Esophagus muscularis mucosa (tissue), 4 donors: Measurements from ENCODE around the gene AKAP5. TPM values are rescaled to one million over a fixed set of nuclear protein-coding genes. Genes with fewer than 3 reads are reported as not detected.

Experiments used
- DNase-seq: peaks from one replicate; pipeline ENCODE4 v3.0.0-alpha.2; 2017; ENCODE audit errors: extremely low spot score
- H3K27ac ChIP-seq, 4 donors: fragments of 200-600 bp; sonication (generic); replicated peaks in 1 of 4; 1 replicate in 3 of 4; 2 replicates in 1 of 4; pipeline ENCODE4 v1.5.1; 2016 to 2019; ENCODE audit warnings: mild to moderate bottlenecking in 1 of 4
- H3K27me3 ChIP-seq, 4 donors: fragments of 200-600 bp; sonication (generic); one replicate each; pipeline versions ENCODE4 v1.5.1 to v1.6.0; 2016 to 2019
- H3K36me3 ChIP-seq, 4 donors: fragments of 200-600 bp; sonication (generic); one replicate each; pipeline ENCODE4 v1.5.1; 2016 to 2019
- H3K4me1 ChIP-seq, 4 donors: fragments of 200-600 bp; sonication (generic); one replicate each; pipeline ENCODE4 v1.5.1; 2016 to 2019
- H3K4me3 ChIP-seq, 4 donors: fragments of 200-600 bp; sonication (generic); 1 replicate in 2 of 4; 2 replicates in 2 of 4; pipeline ENCODE4 v1.5.1; 2016 to 2019; ENCODE audit warnings: mild to moderate bottlenecking in 4 of 4, moderate library complexity in 1 of 4
- H3K9me3 ChIP-seq, 4 donors: fragments of 200-600 bp; sonication (generic); 1 replicate in 3 of 4; 2 replicates in 1 of 4; pipeline ENCODE4 v1.5.1; 2016 to 2019
- CTCF ChIP-seq, 3 experiments: fragments of 200-600 bp in 2 of 3; fragments of 450-650 bp in 1 of 3; sonication (generic) in 2 of 3; IDR thresholded peaks; one replicate each; pipeline ENCODE4 v1.5.1; 2017 to 2019; ENCODE audit warnings: antibody characterized with exemption in 3 of 3, mild to moderate bottlenecking in 2 of 3, moderate library complexity in 1 of 3
- EP300 ChIP-seq: sonication (generic); formaldehyde crosslinking; IDR thresholded peaks from one replicate; pipeline ENCODE4 v1.6.1; 2017; ENCODE audit warnings: antibody characterized with exemption
- POLR2A ChIP-seq: fragments of 450-650 bp; IDR thresholded peaks from one replicate; pipeline ENCODE4 v1.6.1; 2017; ENCODE audit warnings: antibody characterized with exemption, moderate library complexity, mild to moderate bottlenecking, low read depth
- POLR2AphosphoS5 ChIP-seq, 2 donors: sonication (generic); formaldehyde crosslinking; IDR thresholded peaks; one replicate each; pipeline ENCODE4 v1.6.1; 2017; ENCODE audit warnings: antibody characterized with exemption in 2 of 2
- WGBS: methylation state at CpG from one replicate; pipeline ENCODE4 v1.1.5; 2018; 5-methylcytosine and 5-hydroxymethylcytosine counted together
- intact Hi-C: fragments of 100-400 bp; cut with DNase I; formaldehyde crosslinking; loops from one replicate; pipeline ENCODE4 v1.15.1; 2023
- total RNA-seq, 4 donors: library from RNA; depleted of rRNA; stranded (reverse); fragments of >200 nt; gene quantifications; one replicate each; pipeline versions ENCODE4 v1.1.0 to v1.2.1, GENCODE V29; 2016

AKAP5 gene
- total RNA-seq, 4 donors from 2014 or later: 0.45 to 2.1 (median 1.4) TPM

GRCh38 chr14:64478634-64479250 is 13.4 kb downstream of the AKAP5 start:
- intact Hi-C loops: loop anchor here (5.0 kb wide), 3 partner anchors 34 to 136 kb away; no protein-coding TSS in a partner anchor
- TF ChIP-seq CTCF (IDR thresholded peaks at IDR 0.05) (peak; percentile 43 to 57 (median 51)), POLR2AphosphoS5 (IDR thresholded peaks at IDR 0.05) (no peak)

GRCh38 chr14:64488590-64489099 is 23.3 kb downstream of the AKAP5 start:
- DNase-seq: no peak
- Histone ChIP-seq H3K4me1 (no peaks in the 10 kb centered on the region), H3K27ac (no peak overlapping the region), H3K4me3 (no peak overlapping the region), H3K9me3 (no peaks in the 10 kb centered on the region), H3K36me3 (peaks cover 22 to 62% (median 43%) of the 10 kb centered on the region in 4 donors), H3K27me3 (no peaks in the 10 kb centered on the region)
- TF ChIP-seq POLR2A: no peak
- no peak for TF ChIP-seq POLR2AphosphoS5 (IDR thresholded peaks at IDR 0.05)
- TF ChIP-seq CTCF (IDR thresholded peaks at IDR 0.05): no peak
- TF ChIP-seq EP300: no peak
- intact Hi-C loops: no loop called here
- 91% methylated on average over 5 of the region's 5 CpGs for WGBS

More at GRCh38 chr14:64478634-64479250, 13.4 kb downstream of the AKAP5 start:
- Histone ChIP-seq H3K4me1 (no peaks in the 10 kb centered on the region), H3K4me3 (no peak overlapping the region), H3K27ac (no peak overlapping the region), H3K27me3 (no peaks in the 10 kb centered on the region), H3K36me3 (peaks cover 0 to 21% (median 8%) of the 10 kb centered on the region in 4 donors), H3K9me3 (no peaks in the 10 kb centered on the region)
- DNase-seq: no peak

GRCh38 chr14:64491637-64492036 is 26.3 kb downstream of the AKAP5 start:
- TF ChIP-seq POLR2AphosphoS5 (IDR thresholded peaks at IDR 0.05) (no peak), POLR2A (no peak), CTCF (IDR thresholded peaks at IDR 0.05) (no peak), EP300 (no peak)
- no peak overlapping the region for H3K4me3 ChIP-seq
- H3K27ac ChIP-seq: no peak overlapping the region
- WGBS: 76% methylated on average over 2 of the region's 2 CpGs
- no peaks in the 10 kb centered on the region for H3K9me3 ChIP-seq
- intact Hi-C loops: no loop called here
- no peak for DNase-seq
- peaks cover 13 to 67% (median 36%) of the 10 kb centered on the region in 4 donors for H3K36me3 ChIP-seq
- H3K4me1 ChIP-seq: peaks cover 0 to under 1% (median 0%) of the 10 kb centered on the region in 4 donors
- H3K27me3 ChIP-seq: no peaks in the 10 kb centered on the region

GRCh38 chr14:64493455-64493854 is 28.2 kb downstream of the AKAP5 start:
- intact Hi-C loops: no loop called here
- TF ChIP-seq POLR2A: no peak
- TF ChIP-seq EP300: no peak
- TF ChIP-seq CTCF (IDR thresholded peaks at IDR 0.05): no peak
- TF ChIP-seq POLR2AphosphoS5 (IDR thresholded peaks at IDR 0.05): no peak
- Histone ChIP-seq H3K9me3 (no peaks in the 10 kb centered on the region), H3K36me3 (peaks cover 0 to 48% (median 19%) of the 10 kb centered on the region in 4 donors), H3K27me3 (no peaks in the 10 kb centered on the region), H3K27ac (no peak overlapping the region), H3K4me3 (no peak overlapping the region), H3K4me1 (peaks cover 0 to 7% (median 3%) of the 10 kb centered on the region in 4 donors)
- WGBS: 87% methylated on average over 3 of the region's 3 CpGs
- no peak for DNase-seq
